DOHH2 (cell line): ENCODE measurements around the gene ZFR.

Experiments
- H3F3A ChIP-seq: fragments of 200-600 bp; sonication (generic), shearing (Covaris generic); 2 replicates; pipeline ENCODE4 v1.6.0; 2016; ENCODE audit warnings: antibody characterized with exemption, mild to moderate bottlenecking; ENCODE audit not compliant: control insufficient read depth, insufficient read depth
- H3K27ac ChIP-seq: fragments of 200-600 bp; sonication (generic); 2 replicates; pipeline ENCODE4 v1.5.1; 2014; ENCODE audit warnings: low read depth, mild to moderate bottlenecking, low read length, moderate library complexity
- H3K27me3 ChIP-seq: fragments of 200-600 bp; sonication (generic); 2 replicates; pipeline ENCODE4 v1.6.1; 2014; ENCODE audit warnings: mild to moderate bottlenecking, low read length, mixed read lengths; ENCODE audit not compliant: control insufficient read depth
- H3K36me3 ChIP-seq: fragments of 200-600 bp; sonication (generic); 2 replicates; pipeline ENCODE4 v1.6.1; 2014; ENCODE audit warnings: mild to moderate bottlenecking, low read length, moderate library complexity, mixed read lengths; ENCODE audit not compliant: control insufficient read depth
- H3K4me1 ChIP-seq: fragments of 200-600 bp; sonication (generic); 2 replicates; pipeline ENCODE4 v1.6.1; 2014; ENCODE audit warnings: mild to moderate bottlenecking, low read length, mixed read lengths; ENCODE audit not compliant: control insufficient read depth
- H3K4me2 ChIP-seq: fragments of 200-600 bp; sonication (generic); 2 replicates; pipeline ENCODE4 v1.6.0; 2014; ENCODE audit warnings: mild to moderate bottlenecking, low read length, moderate library complexity
- H3K4me3 ChIP-seq: fragments of 200-600 bp; sonication (generic); 2 replicates; pipeline ENCODE4 v1.5.1; 2014; ENCODE audit warnings: mild to moderate bottlenecking, low read length, mixed read lengths
- H3K79me2 ChIP-seq: fragments of 200-600 bp; sonication (generic); 2 replicates; pipeline ENCODE4 v1.6.1; 2014; ENCODE audit warnings: mild to moderate bottlenecking, low read length, mixed read lengths; ENCODE audit not compliant: control insufficient read depth
- H3K9me2 ChIP-seq: fragments of 200-600 bp; sonication (generic); replicated peaks from 2 replicates; pipeline ENCODE4 v1.6.1; 2014; ENCODE audit warnings: mild to moderate bottlenecking, low read length, mixed read lengths; ENCODE audit not compliant: control insufficient read depth
- H3K9me3 ChIP-seq: fragments of 200-600 bp; sonication (generic); 2 replicates; pipeline ENCODE4 v1.6.1; 2014; ENCODE audit warnings: antibody characterized with exemption, low read length, mixed read lengths; ENCODE audit not compliant: control insufficient read depth, insufficient read depth
- H4K20me1 ChIP-seq: fragments of 200-600 bp; sonication (generic); 2 replicates; pipeline ENCODE4 v1.6.0; 2014; ENCODE audit warnings: low read depth, mild to moderate bottlenecking, antibody characterized with exemption, low read length, moderate library complexity; ENCODE audit not compliant: control insufficient read depth, insufficient read depth
- EZH2phosphoT487 ChIP-seq: fragments of 200-600 bp; sonication (generic); IDR thresholded peaks from 2 replicates; pipeline ENCODE4 v1.6.1; 2017; ENCODE audit warnings: borderline replicate concordance, mild to moderate bottlenecking, antibody characterized with exemption, low read length, moderate library complexity, mixed read lengths
- TF ChIP-seq, protein P1 (sequence below): fragments of 200-600 bp; sonication (generic); IDR thresholded peaks from one replicate; pipeline ENCODE4 v1.5.1; 2014; ENCODE audit warnings: antibody characterized with exemption, mild to moderate bottlenecking, low read depth, low read length; ENCODE audit not compliant: poor library complexity, severe bottlenecking

ZFR gene

DNA sequence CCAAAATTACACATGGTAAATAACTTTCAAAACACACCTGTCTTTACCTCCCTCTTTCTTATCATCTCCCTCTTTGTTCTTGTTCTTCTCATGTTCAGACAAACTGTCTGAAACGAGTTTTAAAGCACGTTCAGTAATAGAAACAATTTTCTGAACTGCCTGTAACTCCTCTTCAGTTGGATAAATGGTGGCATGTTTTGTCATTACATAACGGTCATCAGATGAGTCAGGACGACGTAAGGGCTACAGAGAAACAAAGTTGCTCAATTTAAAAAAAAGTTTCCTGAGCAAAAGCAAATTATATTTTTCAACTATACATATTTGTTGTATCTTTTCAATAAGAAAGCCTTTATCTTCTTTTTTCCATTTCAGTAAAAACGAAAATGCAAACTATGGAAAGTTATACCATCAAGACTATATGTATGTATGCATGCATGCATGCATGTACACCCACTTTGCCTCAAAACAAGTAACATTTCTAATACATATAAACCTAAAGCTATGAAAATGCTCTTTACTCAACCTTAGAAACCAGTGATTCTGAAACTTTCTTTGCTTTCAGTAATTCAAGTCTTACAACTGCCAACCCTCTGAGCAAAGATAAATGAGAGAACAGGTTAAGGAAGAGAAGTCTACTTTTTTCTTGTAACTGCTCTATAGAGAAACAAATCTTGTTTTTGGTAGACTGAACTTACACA lies 56.0 kb downstream of the ZFR start:
- TF ChIP-seq, protein P1, sequence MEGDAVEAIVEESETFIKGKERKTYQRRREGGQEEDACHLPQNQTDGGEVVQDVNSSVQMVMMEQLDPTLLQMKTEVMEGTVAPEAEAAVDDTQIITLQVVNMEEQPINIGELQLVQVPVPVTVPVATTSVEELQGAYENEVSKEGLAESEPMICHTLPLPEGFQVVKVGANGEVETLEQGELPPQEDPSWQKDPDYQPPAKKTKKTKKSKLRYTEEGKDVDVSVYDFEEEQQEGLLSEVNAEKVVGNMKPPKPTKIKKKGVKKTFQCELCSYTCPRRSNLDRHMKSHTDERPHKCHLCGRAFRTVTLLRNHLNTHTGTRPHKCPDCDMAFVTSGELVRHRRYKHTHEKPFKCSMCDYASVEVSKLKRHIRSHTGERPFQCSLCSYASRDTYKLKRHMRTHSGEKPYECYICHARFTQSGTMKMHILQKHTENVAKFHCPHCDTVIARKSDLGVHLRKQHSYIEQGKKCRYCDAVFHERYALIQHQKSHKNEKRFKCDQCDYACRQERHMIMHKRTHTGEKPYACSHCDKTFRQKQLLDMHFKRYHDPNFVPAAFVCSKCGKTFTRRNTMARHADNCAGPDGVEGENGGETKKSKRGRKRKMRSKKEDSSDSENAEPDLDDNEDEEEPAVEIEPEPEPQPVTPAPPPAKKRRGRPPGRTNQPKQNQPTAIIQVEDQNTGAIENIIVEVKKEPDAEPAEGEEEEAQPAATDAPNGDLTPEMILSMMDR, result no peak
- TF ChIP-seq EZH2phosphoT487, result no peak
- Histone ChIP-seq H3K4me3 (no peak overlapping the region), H3K4me1 (0 out of 2 replicates have a peak, but pooled peaks cover 3% of the 10 kb centered on the region), H4K20me1 (no peaks in the 10 kb centered on the region), H3K9me3 (no peaks in the 10 kb centered on the region), H3K9me2 (no peaks in the 10 kb centered on the region), H3K27ac (no peak overlapping the region), H3K79me2 (no peaks in the 10 kb centered on the region), H3K4me2 (no peak overlapping the region), H3F3A (no peaks in the 10 kb centered on the region), H3K36me3 (peaks cover 79% of the 10 kb centered on the region), H3K27me3 (no peaks in the 10 kb centered on the region)

DNA sequence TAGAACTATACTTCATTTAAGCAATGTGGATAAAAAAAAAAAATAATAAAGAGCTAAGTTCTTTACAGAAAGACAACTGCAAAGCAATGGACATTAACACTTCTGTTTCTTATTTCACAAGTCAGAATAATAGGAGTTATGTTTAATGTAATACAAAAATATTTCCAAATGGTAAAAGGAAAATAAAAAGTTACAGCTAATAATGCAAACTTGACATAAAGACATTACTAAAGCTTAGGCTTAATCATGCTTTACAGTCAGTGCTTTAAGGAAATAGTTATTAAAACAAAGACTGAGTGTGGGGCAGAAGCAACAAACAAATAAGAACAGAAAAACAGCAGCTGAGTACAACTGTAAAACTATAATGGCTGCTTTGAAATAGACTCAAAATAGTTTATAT lies 56.7 kb downstream of the ZFR start:
- Histone ChIP-seq H3K27me3 (no peaks in the 10 kb centered on the region), H3K4me1 (0 out of 2 replicates have a peak, but pooled peaks cover 3% of the 10 kb centered on the region), H3K79me2 (no peaks in the 10 kb centered on the region), H3F3A (no peaks in the 10 kb centered on the region), H3K36me3 (peaks cover 84% of the 10 kb centered on the region), H3K27ac (no peak overlapping the region), H3K4me3 (no peak overlapping the region), H3K9me3 (no peaks in the 10 kb centered on the region), H3K9me2 (no peaks in the 10 kb centered on the region), H4K20me1 (no peaks in the 10 kb centered on the region), H3K4me2 (no peak overlapping the region)
- no peak for TF ChIP-seq EZH2phosphoT487
- TF ChIP-seq, protein P1, result no peak

DNA sequence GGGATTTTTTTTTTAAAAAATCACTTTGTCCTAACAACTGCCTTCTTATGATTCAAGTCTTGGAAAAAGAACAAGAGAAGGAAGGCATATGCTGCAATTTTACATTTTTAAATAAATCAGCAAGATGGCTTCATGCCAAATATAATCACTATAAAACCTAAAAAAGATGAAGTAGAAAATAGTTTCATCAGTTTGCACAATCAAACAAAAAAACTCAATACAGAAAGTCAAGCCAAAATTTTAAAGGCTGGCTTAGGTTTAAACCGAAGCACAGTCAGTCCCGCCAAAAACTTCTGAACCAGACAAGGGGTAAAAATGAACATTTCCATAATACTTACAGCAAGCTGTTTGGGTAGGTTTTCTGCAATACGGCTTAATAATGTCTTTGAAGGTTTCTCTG lies 57.3 kb downstream of the ZFR start:
- H3K4me2 ChIP-seq, result no peak overlapping the region
- 0 out of 2 replicates have a peak, but pooled peaks cover 3% of the 10 kb centered on the region for H3K4me1 ChIP-seq
- no peaks in the 10 kb centered on the region for H3K27me3 ChIP-seq
- H3K27ac ChIP-seq, result no peak overlapping the region
- no peaks in the 10 kb centered on the region for H3K9me2 ChIP-seq
- H3K9me3 ChIP-seq, result no peaks in the 10 kb centered on the region
- H3F3A ChIP-seq, result no peaks in the 10 kb centered on the region
- peaks cover 88% of the 10 kb centered on the region for H3K36me3 ChIP-seq
- H3K4me3 ChIP-seq, result no peak overlapping the region
- TF ChIP-seq, protein P1, result no peak
- TF ChIP-seq EZH2phosphoT487, result no peak
- no peaks in the 10 kb centered on the region for H3K79me2 ChIP-seq
- H4K20me1 ChIP-seq, result no peaks in the 10 kb centered on the region
